HFFc6 (cell line): ENCODE results near the gene RASGRF2. TPM values are rescaled to one million over a fixed set of nuclear protein-coding genes. Genes with fewer than 3 reads are reported as not detected.

Source experiments
- DNase-seq: peaks from one replicate; pipeline ENCODE4 v3.0.0-alpha.2; 2018
- H3K27ac Mint-ChIP-seq: 2 replicates; pipeline ENCODE4 v1.8.0; 2020; ENCODE audit warnings: mild to moderate bottlenecking, mixed read lengths
- H3K27me3 Mint-ChIP-seq: 2 replicates; pipeline ENCODE4 v1.8.0; 2021; ENCODE audit warnings: mild to moderate bottlenecking, moderate library complexity, mixed read lengths; ENCODE audit not compliant: insufficient read depth
- H3K36me3 Mint-ChIP-seq: 2 replicates; pipeline ENCODE4 v1.8.0; 2021; ENCODE audit warnings: low read depth, mixed read lengths
- H3K4me1 Mint-ChIP-seq: 2 replicates; pipeline ENCODE4 v1.8.0; 2020; ENCODE audit warnings: low read depth, mixed read lengths
- H3K4me3 Mint-ChIP-seq: 2 replicates; pipeline ENCODE4 v1.8.0; 2020; ENCODE audit warnings: mild to moderate bottlenecking, moderate library complexity, mixed read lengths
- H3K9me3 Mint-ChIP-seq: 2 replicates; pipeline ENCODE4 v1.8.0; 2020; ENCODE audit warnings: mild to moderate bottlenecking, mixed read lengths
- total RNA-seq, 6 experiments: library from RNA; stranded (reverse); fragmentation: NEBNext Ultra II Directional; extraction: Animal tissue kit (Norgen Biotek cat#: 25700); gene quantifications; 2 replicates in 1 of 6; 3 replicates in 5 of 6; pipeline ENCODE4 v1.2.3, GENCODE V29; 2021
- TF ChIP-seq, protein P1 (sequence below): fragments of 200-600 bp; sonication (generic); IDR thresholded peaks from 2 replicates; pipeline ENCODE4 v1.5.0; 2021; ENCODE audit warnings: antibody characterized with exemption, mild to moderate bottlenecking

The RASGRF2 gene
- total RNA-seq, 6 experiments from 2014 or later, result 0.21 to 0.97 (median 0.69) TPM

DNA sequence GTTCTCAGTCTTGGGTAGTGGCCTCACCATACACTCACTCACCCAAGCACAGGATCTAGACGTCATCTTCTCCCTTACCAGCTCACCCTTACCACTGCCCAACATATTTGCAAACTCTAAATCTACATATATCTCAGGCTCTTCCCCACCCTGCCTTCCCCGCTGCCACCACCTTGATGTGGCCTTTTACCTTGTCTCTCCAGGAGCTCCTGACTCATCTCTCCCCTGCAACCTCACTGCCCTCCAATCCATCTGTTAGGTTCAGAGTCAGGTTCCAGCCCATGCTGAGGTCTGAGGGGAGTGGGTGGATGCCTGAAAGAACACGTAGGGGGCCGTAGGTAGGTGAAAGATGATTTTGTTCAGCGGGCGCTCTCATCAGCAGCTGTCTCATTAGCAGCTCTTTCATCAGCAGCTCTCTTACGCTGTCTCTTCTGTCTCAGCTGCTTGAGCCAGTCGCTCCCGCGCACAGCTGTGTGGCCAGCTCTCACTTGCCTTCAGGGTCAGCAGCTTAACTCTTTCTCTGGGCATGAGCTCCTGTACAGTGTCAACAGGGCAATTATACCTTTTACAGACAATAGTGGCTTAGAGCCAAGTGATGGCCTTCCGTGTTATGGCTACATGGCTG, 249.8 kb downstream of the RASGRF2 start:
- TF ChIP-seq, protein P1, sequence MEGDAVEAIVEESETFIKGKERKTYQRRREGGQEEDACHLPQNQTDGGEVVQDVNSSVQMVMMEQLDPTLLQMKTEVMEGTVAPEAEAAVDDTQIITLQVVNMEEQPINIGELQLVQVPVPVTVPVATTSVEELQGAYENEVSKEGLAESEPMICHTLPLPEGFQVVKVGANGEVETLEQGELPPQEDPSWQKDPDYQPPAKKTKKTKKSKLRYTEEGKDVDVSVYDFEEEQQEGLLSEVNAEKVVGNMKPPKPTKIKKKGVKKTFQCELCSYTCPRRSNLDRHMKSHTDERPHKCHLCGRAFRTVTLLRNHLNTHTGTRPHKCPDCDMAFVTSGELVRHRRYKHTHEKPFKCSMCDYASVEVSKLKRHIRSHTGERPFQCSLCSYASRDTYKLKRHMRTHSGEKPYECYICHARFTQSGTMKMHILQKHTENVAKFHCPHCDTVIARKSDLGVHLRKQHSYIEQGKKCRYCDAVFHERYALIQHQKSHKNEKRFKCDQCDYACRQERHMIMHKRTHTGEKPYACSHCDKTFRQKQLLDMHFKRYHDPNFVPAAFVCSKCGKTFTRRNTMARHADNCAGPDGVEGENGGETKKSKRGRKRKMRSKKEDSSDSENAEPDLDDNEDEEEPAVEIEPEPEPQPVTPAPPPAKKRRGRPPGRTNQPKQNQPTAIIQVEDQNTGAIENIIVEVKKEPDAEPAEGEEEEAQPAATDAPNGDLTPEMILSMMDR, result no peak

DNA sequence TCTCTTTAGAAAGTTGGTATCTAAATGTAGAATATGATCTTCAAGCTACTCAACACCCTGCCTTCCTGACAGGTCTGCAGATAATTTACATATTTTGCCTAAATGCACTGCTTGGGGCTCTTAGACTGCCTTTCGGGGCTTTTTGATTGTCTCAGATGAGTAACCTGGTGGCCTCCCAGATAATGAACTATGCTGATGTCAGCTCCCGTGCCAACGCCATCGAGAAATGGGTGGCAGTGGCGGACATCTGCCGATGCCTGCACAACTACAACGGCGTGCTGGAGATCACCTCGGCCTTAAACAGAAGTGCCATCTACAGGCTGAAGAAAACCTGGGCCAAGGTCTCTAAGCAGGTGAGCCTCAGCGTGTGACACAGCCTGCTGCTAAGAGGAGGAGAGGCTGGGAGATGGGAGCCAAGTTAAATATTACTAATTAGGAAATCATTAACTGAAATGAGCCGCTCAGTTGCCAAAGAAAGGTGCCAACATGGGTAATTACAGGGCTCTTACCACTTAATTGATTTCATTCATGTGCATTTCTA, 252.1 kb downstream of the RASGRF2 start:
- Mint-ChIP-seq H3K36me3 (no peaks in the 10 kb centered on the region), H3K9me3 (no peaks in the 10 kb centered on the region), H3K27ac (no peak overlapping the region), H3K4me3 (no peak overlapping the region), H3K4me1 (peaks cover 6% of the 10 kb centered on the region; the same call in 1 of the 2 replicates), H3K27me3 (peaks cover 15% of the 10 kb centered on the region)
- TF ChIP-seq, protein P1, result no peak
- DNase-seq, result no peak

More for the DNA sequence above, 249.8 kb downstream of the RASGRF2 start:
- Mint-ChIP-seq H3K9me3 (no peaks in the 10 kb centered on the region), H3K27me3 (peaks cover 15% of the 10 kb centered on the region), H3K4me3 (no peak overlapping the region), H3K4me1 (peaks cover 6% of the 10 kb centered on the region; the same call in 1 of the 2 replicates), H3K27ac (no peak overlapping the region), H3K36me3 (no peaks in the 10 kb centered on the region)
- DNase-seq, result no peak

DNA sequence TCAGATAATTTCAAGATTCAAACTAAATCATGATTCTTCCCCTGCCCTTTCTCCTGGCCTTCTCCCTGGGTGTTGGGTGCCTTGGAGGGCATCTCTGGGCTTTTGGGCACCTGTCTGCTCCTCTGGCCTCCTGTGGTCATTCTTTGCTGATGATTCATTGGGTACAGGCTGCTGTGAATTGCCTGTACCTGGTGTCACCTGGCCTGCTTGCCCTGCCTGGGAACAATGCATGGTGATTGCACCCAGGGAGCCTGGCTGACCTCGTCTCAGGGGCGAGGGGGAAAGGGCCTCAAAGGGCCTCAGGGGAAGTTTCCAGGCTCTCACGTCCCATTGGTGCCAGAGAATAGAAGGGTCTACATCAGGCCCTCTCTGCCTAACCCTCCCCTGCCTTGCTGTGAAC, 252.9 kb downstream of the RASGRF2 start:
- TF ChIP-seq, protein P1, result no peak
- Mint-ChIP-seq H3K27me3 (peaks cover 15% of the 10 kb centered on the region), H3K36me3 (no peaks in the 10 kb centered on the region), H3K9me3 (no peaks in the 10 kb centered on the region), H3K27ac (no peak overlapping the region), H3K4me3 (no peak overlapping the region), H3K4me1 (peaks cover 6% of the 10 kb centered on the region; the same call in 1 of the 2 replicates)
- no peak for DNase-seq

DNA sequence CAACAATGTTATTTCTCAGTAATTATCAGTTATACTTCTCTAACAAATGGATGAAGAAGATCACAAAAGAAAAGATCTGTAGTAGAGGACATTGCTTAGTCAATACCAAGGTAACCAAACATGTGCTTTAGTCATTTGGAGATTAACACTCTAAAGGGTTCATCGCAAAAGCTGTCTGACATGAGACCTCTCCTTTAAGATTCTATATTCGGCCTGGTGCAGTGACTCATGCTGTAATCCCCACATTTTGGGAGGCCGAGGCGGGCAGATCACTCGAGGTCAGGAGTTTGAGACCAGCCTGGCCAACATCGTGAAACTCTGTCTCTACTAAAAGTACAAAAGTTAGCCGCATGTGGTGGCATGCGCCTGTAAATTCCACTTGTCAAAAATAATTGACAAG, 254.7 kb downstream of the RASGRF2 start:
- peaks cover 10% of the 10 kb centered on the region for H3K27me3 Mint-ChIP-seq
- no peaks in the 10 kb centered on the region for H3K36me3 Mint-ChIP-seq
- H3K4me1 Mint-ChIP-seq, result no peaks in the 10 kb centered on the region
- no peak for DNase-seq
- H3K27ac Mint-ChIP-seq, result no peak overlapping the region
- H3K4me3 Mint-ChIP-seq, result no peak overlapping the region
- TF ChIP-seq, protein P1, result no peak
- H3K9me3 Mint-ChIP-seq, result no peaks in the 10 kb centered on the region

DNA sequence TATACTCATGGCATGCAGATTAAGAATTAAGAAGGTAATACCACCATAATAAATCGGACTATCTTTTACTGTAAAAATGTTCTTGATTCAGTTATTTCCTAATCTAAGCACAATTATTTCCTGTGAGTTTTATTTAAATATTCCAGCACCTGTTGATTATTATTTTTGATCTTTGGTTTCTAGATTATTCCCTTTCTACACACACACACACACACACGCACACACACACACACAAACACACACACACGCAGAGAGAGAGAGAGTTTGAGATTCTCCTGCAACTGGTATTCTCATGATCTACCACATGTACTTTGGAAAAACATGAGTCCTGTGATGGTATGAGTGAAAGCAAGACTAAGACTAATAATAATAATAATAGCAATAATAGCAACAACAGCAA, 256.0 kb downstream of the RASGRF2 start:
- Mint-ChIP-seq H3K27ac (no peak overlapping the region), H3K4me1 (no peaks in the 10 kb centered on the region), H3K4me3 (no peak overlapping the region), H3K36me3 (no peaks in the 10 kb centered on the region), H3K27me3 (peaks cover 7% of the 10 kb centered on the region), H3K9me3 (no peaks in the 10 kb centered on the region)
- TF ChIP-seq, protein P1, result no peak
- no peak for DNase-seq
